Kidney glomerular epithelial cell (primary cell): ENCODE measurements around the gene TADA1.
"Not testable (repeated sequence)": the region's sequence is repeated elsewhere in the genome, so short reads cannot be mapped to it uniquely, and the experiment has no call there.

ENCODE experiments used
- DNase-seq: peaks from one replicate; lab custom pipeline; 2025; lab: John Stamatoyannopoulos, UW

TADA1 gene

GRCh38 chr1:166889776-166890175, 13.7 kb upstream of the TADA1 start:
- DNase-seq = no peak

- no peak for DNase-seq
Measured at GRCh38 chr1:166888373-166889111, 12.5 kb upstream of the TADA1 start.

GRCh38 chr1:166884971-166885370, 8.9 kb upstream of the TADA1 start:
- no peak for DNase-seq

GRCh38 chr1:166884040-166884642, 8.1 kb upstream of the TADA1 start:
- DNase-seq = peak; percentile 38

- no peak for DNase-seq
Measured at GRCh38 chr1:166882893-166883292, 6.8 kb upstream of the TADA1 start.

- DNase-seq = not testable (repeated sequence)
Measured at GRCh38 chr1:166878173-166878917, 2.3 kb upstream of the TADA1 start.

- no peak for DNase-seq
Measured at GRCh38 chr1:166876540-166876838, 425 bp upstream of the TADA1 start.

- DNase-seq = no peak
Measured at GRCh38 chr1:166875302-166875733, 746 bp downstream of the TADA1 start.

GRCh38 chr1:166874464-166874863, 1.6 kb downstream of the TADA1 start:
- no peak for DNase-seq

- DNase-seq = no peak
Measured at GRCh38 chr1:166870584-166870983, 5.5 kb downstream of the TADA1 start.

GRCh38 chr1:166869318-166870099, 6.6 kb downstream of the TADA1 start:
- DNase-seq = no peak

- no peak for DNase-seq
Measured at GRCh38 chr1:166868639-166869038, 7.4 kb downstream of the TADA1 start.

- no peak for DNase-seq
Measured at GRCh38 chr1:166865926-166866325, 10.1 kb downstream of the TADA1 start.

GRCh38 chr1:166859597-166859996, 16.5 kb downstream of the TADA1 start:
- no peak for DNase-seq

- no peak for DNase-seq
Measured at GRCh38 chr1:166858726-166859419, 17.2 kb downstream of the TADA1 start.

- no peak for DNase-seq
Measured at GRCh38 chr1:166857995-166858394, 18.1 kb downstream of the TADA1 start.

GRCh38 chr1:166855558-166855957, 20.5 kb downstream of the TADA1 start:
- DNase-seq = no peak

GRCh38 chr1:166852918-166853317, 23.1 kb downstream of the TADA1 start:
- DNase-seq = no peak

- DNase-seq = no peak
Measured at GRCh38 chr1:166849135-166849534, 26.9 kb downstream of the TADA1 start.

- no peak for DNase-seq
Measured at GRCh38 chr1:166848193-166848592, 27.9 kb downstream of the TADA1 start.

GRCh38 chr1:166844791-166845190, 31.3 kb downstream of the TADA1 start:
- no peak for DNase-seq
